GM23338 (cell line): ENCODE data around the gene LY86. TPM values are rescaled to one million over a fixed set of nuclear protein-coding genes. Genes with fewer than 3 reads are reported as not detected.

Experiments used
- ATAC-seq: fragments of 200-7000 bp; cut with Tn5 transposase; 3 replicates; pipeline ENCODE4 v1.9.1; 2020
- DNase-seq: peaks from one replicate; pipeline ENCODE4 v3.0.0-alpha.2; 2015; ENCODE audit warnings: low spot score
- H2AFZ ChIP-seq: fragments of 200-600 bp; sonication (generic); 2 replicates; pipeline ENCODE4 v1.8.0; 2016; ENCODE audit warnings: antibody characterized with exemption, mild to moderate bottlenecking, moderate library complexity
- H3F3A ChIP-seq: fragments of 200-600 bp; sonication (generic); replicated peaks from 2 replicates; pipeline ENCODE4 v1.8.0; 2017; ENCODE audit warnings: antibody characterized with exemption, mixed run types, low read depth
- H3K27ac ChIP-seq: fragments of 200-600 bp; sonication (generic); 2 replicates; pipeline ENCODE4 v1.6.1; 2016; ENCODE audit warnings: low read depth
- H3K27me3 ChIP-seq: fragments of 200-600 bp; sonication (generic); 2 replicates; pipeline ENCODE4 v1.8.0; 2016; ENCODE audit warnings: mild to moderate bottlenecking, mixed run types, moderate library complexity; ENCODE audit not compliant: insufficient read depth
- H3K36me3 ChIP-seq: fragments of 200-600 bp; sonication (generic); 2 replicates; pipeline ENCODE4 v1.8.0; 2016; ENCODE audit warnings: mild to moderate bottlenecking; ENCODE audit not compliant: insufficient read depth
- H3K4me1 ChIP-seq: fragments of 200-600 bp; sonication (generic); 2 replicates; pipeline ENCODE4 v1.8.0; 2016; ENCODE audit warnings: mild to moderate bottlenecking, moderate library complexity; ENCODE audit not compliant: insufficient read depth
- H3K4me2 ChIP-seq: fragments of 200-600 bp; sonication (generic); 2 replicates; pipeline ENCODE4 v1.7.1; 2017; ENCODE audit warnings: mixed run types
- H3K4me3 ChIP-seq: fragments of 200-600 bp; sonication (generic); 2 replicates; pipeline ENCODE4 v1.6.1; 2016; ENCODE audit warnings: mixed run types
- H3K79me2 ChIP-seq: fragments of 200-600 bp; sonication (generic); replicated peaks from 2 replicates; pipeline ENCODE4 v1.8.0; 2017; ENCODE audit warnings: mild to moderate bottlenecking; ENCODE audit not compliant: insufficient read depth
- H3K9me2 ChIP-seq: fragments of 200-600 bp; sonication (generic); 2 replicates; pipeline ENCODE4 v1.8.0; 2017; ENCODE audit not compliant: insufficient read depth
- H4K20me1 ChIP-seq: fragments of 200-600 bp; sonication (generic); replicated peaks from 2 replicates; pipeline ENCODE4 v1.8.0; 2017; ENCODE audit warnings: mild to moderate bottlenecking; ENCODE audit not compliant: insufficient read depth
- H3K27ac Mint-ChIP-seq: 2 replicates; pipeline ENCODE4 v1.8.0; 2020; ENCODE audit warnings: inconsistent platforms, mild to moderate bottlenecking, moderate library complexity, mixed read lengths
- H3K27me3 Mint-ChIP-seq: 3 replicates; pipeline ENCODE4 v1.8.0; 2022; ENCODE audit warnings: low read depth, mild to moderate bottlenecking, moderate library complexity, mixed read lengths, inconsistent platforms; ENCODE audit not compliant: insufficient read depth, poor library complexity
- H3K36me3 Mint-ChIP-seq: 3 replicates; pipeline ENCODE4 v1.8.0; 2021; ENCODE audit warnings: low read depth, mild to moderate bottlenecking, inconsistent platforms, moderate library complexity, mixed read lengths
- H3K4me1 Mint-ChIP-seq: 3 replicates; pipeline ENCODE4 v1.8.0; 2020; ENCODE audit warnings: mild to moderate bottlenecking, inconsistent platforms, mixed read lengths
- H3K4me3 Mint-ChIP-seq: 3 replicates; pipeline ENCODE4 v1.8.0; 2021; ENCODE audit warnings: moderate library complexity, mild to moderate bottlenecking, inconsistent platforms, mixed read lengths
- H3K9me3 Mint-ChIP-seq: 3 replicates; pipeline ENCODE4 v1.8.0; 2020; ENCODE audit warnings: moderate library complexity, mild to moderate bottlenecking, inconsistent platforms, mixed read lengths
- CREB1 ChIP-seq: fragments of 250-450 bp; sonication (Bioruptor Pico); IDR thresholded peaks from 2 replicates; pipeline ENCODE4 v1.5.0; 2020; ENCODE audit warnings: low read depth, mild to moderate bottlenecking, moderate library complexity
- EZH2 ChIP-seq: fragments of 200-600 bp; sonication (generic); IDR thresholded peaks from one replicate; pipeline ENCODE4 v1.8.0; 2017; ENCODE audit warnings: antibody characterized with exemption, mild to moderate bottlenecking, low read depth; ENCODE audit not compliant: unreplicated experiment
- EZH2phosphoT487 ChIP-seq: fragments of 200-600 bp; sonication (generic); IDR thresholded peaks from one replicate; pipeline ENCODE4 v1.8.1; 2018; ENCODE audit warnings: antibody characterized with exemption; ENCODE audit not compliant: unreplicated experiment
- NANOG ChIP-seq: IDR thresholded peaks from 2 replicates; pipeline ENCODE4 v1.6.1; 2016; ENCODE audit warnings: antibody characterized with exemption, borderline replicate concordance
- POLR2AphosphoS5 ChIP-seq: IDR thresholded peaks from 2 replicates; pipeline ENCODE4 v1.6.1; 2016; ENCODE audit warnings: antibody characterized with exemption, low read depth
- STAT1 ChIP-seq: IDR thresholded peaks from one replicate; pipeline ENCODE4 v1.6.1; 2016; ENCODE audit warnings: antibody characterized with exemption; ENCODE audit not compliant: unreplicated experiment
- ZNF114 ChIP-seq: fragments of 250-450 bp; sonication (Bioruptor Pico); IDR thresholded peaks from 2 replicates; pipeline ENCODE4 v1.5.0; 2020; ENCODE audit warnings: mild to moderate bottlenecking, moderate library complexity
- ZNF331 ChIP-seq: fragments of 250-450 bp; sonication (Bioruptor Pico); IDR thresholded peaks from 2 replicates; pipeline ENCODE4 v1.5.0; 2020; ENCODE audit warnings: low read depth, mild to moderate bottlenecking, moderate library complexity
- polyA plus RNA-seq: library from polyadenylated mRNA; unstranded; fragments of >200 nt; fragmentation: Nextera tagmentation; extraction: Ambion mirVana; gene quantifications from 2 replicates; pipeline ENCODE4 v1.2.1, GENCODE V29; 2016
- total RNA-seq: library from RNA; depleted of rRNA; stranded (reverse); fragments of >200 nt; shearing (Covaris generic); gene quantifications from 2 replicates; pipeline ENCODE4 v1.2.3, GENCODE V29; 2014
- TF ChIP-seq, protein P1 (sequence below): IDR thresholded peaks from 2 replicates; pipeline ENCODE4 v1.6.1; 2016; ENCODE audit warnings: antibody characterized with exemption
- TF ChIP-seq, protein P2 (sequence below): IDR thresholded peaks from one replicate; pipeline ENCODE4 v1.6.1; 2018; ENCODE audit warnings: antibody characterized with exemption; ENCODE audit not compliant: unreplicated experiment
- TF ChIP-seq, protein P3 (sequence below), 2 experiments: fragments of 200-600 bp in 1 of 2; sonication (generic) in 1 of 2; conservative IDR thresholded peaks; 2 replicates each; pipeline versions ENCODE4 v1.5.1 to v1.6.1; 2016 to 2017; ENCODE audit warnings: antibody characterized with exemption in 2 of 2, low read depth in 2 of 2, mild to moderate bottlenecking in 2 of 2, moderate library complexity in 1 of 2

LY86 gene
- total and polyA plus RNA-seq, 2 experiments from 2014 or later = 0.29 TPM; not detected in 1

DNA sequence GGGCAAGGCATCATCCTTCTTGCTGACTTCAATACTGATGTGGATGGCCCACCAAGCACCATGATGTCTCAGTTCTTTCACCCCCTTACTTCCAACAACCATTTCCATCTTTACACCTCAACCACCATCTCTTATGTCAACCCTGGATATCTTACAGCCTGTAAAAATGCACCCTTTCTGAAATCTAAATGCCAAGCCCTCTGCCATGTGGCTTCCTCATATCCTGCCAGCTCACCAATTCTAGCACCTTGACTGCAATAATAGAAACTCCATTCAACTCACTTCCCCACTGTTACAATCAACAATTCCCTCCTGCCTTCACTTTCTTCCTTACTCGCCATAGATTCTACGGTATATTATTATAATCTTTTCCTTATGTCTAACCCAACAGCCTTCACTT lies 57.9 kb downstream of the LY86 start (continued):
- TF ChIP-seq, protein P1, sequence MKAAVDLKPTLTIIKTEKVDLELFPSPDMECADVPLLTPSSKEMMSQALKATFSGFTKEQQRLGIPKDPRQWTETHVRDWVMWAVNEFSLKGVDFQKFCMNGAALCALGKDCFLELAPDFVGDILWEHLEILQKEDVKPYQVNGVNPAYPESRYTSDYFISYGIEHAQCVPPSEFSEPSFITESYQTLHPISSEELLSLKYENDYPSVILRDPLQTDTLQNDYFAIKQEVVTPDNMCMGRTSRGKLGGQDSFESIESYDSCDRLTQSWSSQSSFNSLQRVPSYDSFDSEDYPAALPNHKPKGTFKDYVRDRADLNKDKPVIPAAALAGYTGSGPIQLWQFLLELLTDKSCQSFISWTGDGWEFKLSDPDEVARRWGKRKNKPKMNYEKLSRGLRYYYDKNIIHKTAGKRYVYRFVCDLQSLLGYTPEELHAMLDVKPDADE = no peak
- TF ChIP-seq EZH2phosphoT487 (no peak), POLR2AphosphoS5 (no peak), NANOG (no peak), ZNF331 (no peak), STAT1 (no peak), ZNF114 (CRISPR knock-in tag) (no peak), CREB1 (no peak), EZH2 (no peak)
- TF ChIP-seq, protein P2, sequence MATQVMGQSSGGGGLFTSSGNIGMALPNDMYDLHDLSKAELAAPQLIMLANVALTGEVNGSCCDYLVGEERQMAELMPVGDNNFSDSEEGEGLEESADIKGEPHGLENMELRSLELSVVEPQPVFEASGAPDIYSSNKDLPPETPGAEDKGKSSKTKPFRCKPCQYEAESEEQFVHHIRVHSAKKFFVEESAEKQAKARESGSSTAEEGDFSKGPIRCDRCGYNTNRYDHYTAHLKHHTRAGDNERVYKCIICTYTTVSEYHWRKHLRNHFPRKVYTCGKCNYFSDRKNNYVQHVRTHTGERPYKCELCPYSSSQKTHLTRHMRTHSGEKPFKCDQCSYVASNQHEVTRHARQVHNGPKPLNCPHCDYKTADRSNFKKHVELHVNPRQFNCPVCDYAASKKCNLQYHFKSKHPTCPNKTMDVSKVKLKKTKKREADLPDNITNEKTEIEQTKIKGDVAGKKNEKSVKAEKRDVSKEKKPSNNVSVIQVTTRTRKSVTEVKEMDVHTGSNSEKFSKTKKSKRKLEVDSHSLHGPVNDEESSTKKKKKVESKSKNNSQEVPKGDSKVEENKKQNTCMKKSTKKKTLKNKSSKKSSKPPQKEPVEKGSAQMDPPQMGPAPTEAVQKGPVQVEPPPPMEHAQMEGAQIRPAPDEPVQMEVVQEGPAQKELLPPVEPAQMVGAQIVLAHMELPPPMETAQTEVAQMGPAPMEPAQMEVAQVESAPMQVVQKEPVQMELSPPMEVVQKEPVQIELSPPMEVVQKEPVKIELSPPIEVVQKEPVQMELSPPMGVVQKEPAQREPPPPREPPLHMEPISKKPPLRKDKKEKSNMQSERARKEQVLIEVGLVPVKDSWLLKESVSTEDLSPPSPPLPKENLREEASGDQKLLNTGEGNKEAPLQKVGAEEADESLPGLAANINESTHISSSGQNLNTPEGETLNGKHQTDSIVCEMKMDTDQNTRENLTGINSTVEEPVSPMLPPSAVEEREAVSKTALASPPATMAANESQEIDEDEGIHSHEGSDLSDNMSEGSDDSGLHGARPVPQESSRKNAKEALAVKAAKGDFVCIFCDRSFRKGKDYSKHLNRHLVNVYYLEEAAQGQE = no peak

DNA sequence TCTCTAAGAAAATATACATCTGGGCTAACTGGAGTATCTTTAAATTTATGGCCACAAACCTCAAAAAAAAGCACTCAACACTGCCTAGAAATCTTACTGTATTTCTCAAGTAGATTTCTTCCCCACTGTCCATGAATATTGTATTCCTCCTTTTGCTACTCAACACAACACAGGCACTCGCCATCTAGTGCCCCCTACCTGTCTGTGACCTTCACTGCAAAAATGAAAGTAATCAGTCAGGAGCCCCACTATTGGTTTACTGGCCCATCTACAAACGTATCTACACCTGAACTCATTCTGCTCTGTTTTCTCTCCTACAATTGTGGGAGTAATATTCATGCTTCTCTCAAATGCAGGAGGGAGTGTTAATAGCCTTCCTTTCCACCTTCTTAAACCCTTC lies 58.3 kb downstream of the LY86 start:
- no peak overlapping the region for H3K27ac Mint-ChIP-seq
- TF ChIP-seq STAT1 = no peak
- TF ChIP-seq, protein P3, sequence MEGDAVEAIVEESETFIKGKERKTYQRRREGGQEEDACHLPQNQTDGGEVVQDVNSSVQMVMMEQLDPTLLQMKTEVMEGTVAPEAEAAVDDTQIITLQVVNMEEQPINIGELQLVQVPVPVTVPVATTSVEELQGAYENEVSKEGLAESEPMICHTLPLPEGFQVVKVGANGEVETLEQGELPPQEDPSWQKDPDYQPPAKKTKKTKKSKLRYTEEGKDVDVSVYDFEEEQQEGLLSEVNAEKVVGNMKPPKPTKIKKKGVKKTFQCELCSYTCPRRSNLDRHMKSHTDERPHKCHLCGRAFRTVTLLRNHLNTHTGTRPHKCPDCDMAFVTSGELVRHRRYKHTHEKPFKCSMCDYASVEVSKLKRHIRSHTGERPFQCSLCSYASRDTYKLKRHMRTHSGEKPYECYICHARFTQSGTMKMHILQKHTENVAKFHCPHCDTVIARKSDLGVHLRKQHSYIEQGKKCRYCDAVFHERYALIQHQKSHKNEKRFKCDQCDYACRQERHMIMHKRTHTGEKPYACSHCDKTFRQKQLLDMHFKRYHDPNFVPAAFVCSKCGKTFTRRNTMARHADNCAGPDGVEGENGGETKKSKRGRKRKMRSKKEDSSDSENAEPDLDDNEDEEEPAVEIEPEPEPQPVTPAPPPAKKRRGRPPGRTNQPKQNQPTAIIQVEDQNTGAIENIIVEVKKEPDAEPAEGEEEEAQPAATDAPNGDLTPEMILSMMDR (conservative IDR thresholded peaks at IDR 0.05; ENCODE audit: low read depth in 2 of 2) = peak; percentile 52 to 62
- no peaks in the 10 kb centered on the region; the same call in 1 of the 3 replicates for H3K9me3 Mint-ChIP-seq
- Histone ChIP-seq H3K9me2 (peaks cover 3% of the 10 kb centered on the region; the same call in 1 of the 2 replicates), H3K36me3 (no peaks in the 10 kb centered on the region), H3K4me1 (0 out of 2 replicates have a peak, but pooled peaks cover under 1% of the 10 kb centered on the region), H2AFZ (no peak overlapping the region), H3K27me3 (no peaks in the 10 kb centered on the region), H3K27ac (no peak overlapping the region), H3F3A (no peaks in the 10 kb centered on the region), H3K79me2 (no peaks in the 10 kb centered on the region), H4K20me1 (no peaks in the 10 kb centered on the region; the same call in 1 of the 2 replicates), H3K4me2 (no peak overlapping the region), H3K4me3 (no peak overlapping the region)
- H3K4me3 Mint-ChIP-seq = no peak overlapping the region
- no peaks in the 10 kb centered on the region for H3K36me3 Mint-ChIP-seq
- peaks cover 2% of the 10 kb centered on the region for H3K27me3 Mint-ChIP-seq
- DNase-seq = peak; percentile 42
- ATAC-seq = no peak
- H3K4me1 Mint-ChIP-seq = peaks cover 5% of the 10 kb centered on the region
